DND-41 (cell line): ENCODE results near the gene RIN3.

Source experiments
- CTCF ChIP-seq: IDR thresholded peaks from 2 replicates; pipeline ENCODE4 v1.5.1; 2012; ENCODE audit warnings: borderline replicate concordance, low read length, moderate library complexity, mild to moderate bottlenecking; ENCODE audit not compliant: poor library complexity, severe bottlenecking; ENCODE audit errors: extremely low read depth
- EZH2 ChIP-seq: IDR thresholded peaks from 3 replicates; pipeline ENCODE4 v1.6.1; 2012; ENCODE audit warnings: borderline replicate concordance, low read depth, mild to moderate bottlenecking, moderate library complexity, low read length, inconsistent platforms; ENCODE audit not compliant: severe bottlenecking

- TF ChIP-seq CTCF = no peak
- TF ChIP-seq EZH2 = no peak
Observed at GRCh38 chr14:92696366-92696765, 182.8 kb downstream of the RIN3 start.
